ENCODE data around the gene IMP4. TPM values are rescaled to one million over a fixed set of nuclear protein-coding genes. Genes with fewer than 3 reads are reported as not detected.
"Not testable (repeated sequence)": the region's sequence is repeated elsewhere in the genome, so short reads cannot be mapped to it uniquely, and the experiment has no call there.

Gene IMP4
- total RNA-seq, 1 experiment from 2014 or later: 89.2 TPM

DNA sequence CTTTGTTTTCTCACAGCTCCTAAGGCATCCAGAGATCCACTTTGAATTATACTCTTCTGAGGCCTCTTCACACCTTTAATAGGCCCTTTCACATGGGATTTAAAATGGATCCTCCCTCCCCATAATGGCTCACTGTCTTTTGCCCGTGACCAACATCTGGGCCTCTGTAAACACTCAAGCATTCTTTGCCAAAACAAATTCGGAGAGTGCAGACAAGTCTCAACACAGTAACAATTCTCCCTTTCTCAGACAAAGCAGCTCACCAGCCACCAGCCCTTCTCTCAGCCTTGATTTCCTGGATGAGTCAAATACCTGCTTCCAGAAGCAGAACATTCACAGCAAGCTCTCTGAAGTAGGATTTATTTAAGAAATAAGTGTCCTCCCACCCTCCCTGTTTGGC lies 14.0 kb upstream of the IMP4 start:
- peaks cover 30% of the 10 kb centered on the region for H3K27me3 Mint-ChIP-seq (ENCODE audit: low read depth)
- ATAC-seq (no peak), DNase-seq (ENCODE audit: low spot score) (no peak)
- TF ChIP-seq GABPB1 (CRISPR knock-in tag; IDR thresholded peaks at IDR 0.05) (no peak), KAT7 (CRISPR knock-in tag; IDR thresholded peaks at IDR 0.05; ENCODE audit: borderline replicate concordance) (no peak), EMX1 (CRISPR knock-in tag; IDR thresholded peaks at IDR 0.05) (no peak), TEAD1 (CRISPR knock-in tag; IDR thresholded peaks at IDR 0.05) (no peak), ZBTB21 (CRISPR knock-in tag; IDR thresholded peaks at IDR 0.05; ENCODE audit: borderline replicate concordance) (no peak), IRF2 (CRISPR knock-in tag; IDR thresholded peaks at IDR 0.05; ENCODE audit: borderline replicate concordance, low read depth) (no peak), ETV6 (CRISPR knock-in tag; IDR thresholded peaks at IDR 0.05) (no peak), FOXK1 (CRISPR knock-in tag; IDR thresholded peaks at IDR 0.05) (no peak), ZNF138 (CRISPR knock-in tag; conservative IDR thresholded peaks at IDR 0.05) (no peak), NR3C1 (CRISPR knock-in tag; conservative IDR thresholded peaks at IDR 0.05; ENCODE audit: low read depth) (no peak)
- TF ChIP-seq, protein P1, sequence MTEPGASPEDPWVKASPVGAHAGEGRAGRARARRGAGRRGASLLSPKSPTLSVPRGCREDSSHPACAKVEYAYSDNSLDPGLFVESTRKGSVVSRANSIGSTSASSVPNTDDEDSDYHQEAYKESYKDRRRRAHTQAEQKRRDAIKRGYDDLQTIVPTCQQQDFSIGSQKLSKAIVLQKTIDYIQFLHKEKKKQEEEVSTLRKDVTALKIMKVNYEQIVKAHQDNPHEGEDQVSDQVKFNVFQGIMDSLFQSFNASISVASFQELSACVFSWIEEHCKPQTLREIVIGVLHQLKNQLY (CRISPR knock-in tag; IDR thresholded peaks at IDR 0.05): no peak
- TF ChIP-seq, protein P2, sequence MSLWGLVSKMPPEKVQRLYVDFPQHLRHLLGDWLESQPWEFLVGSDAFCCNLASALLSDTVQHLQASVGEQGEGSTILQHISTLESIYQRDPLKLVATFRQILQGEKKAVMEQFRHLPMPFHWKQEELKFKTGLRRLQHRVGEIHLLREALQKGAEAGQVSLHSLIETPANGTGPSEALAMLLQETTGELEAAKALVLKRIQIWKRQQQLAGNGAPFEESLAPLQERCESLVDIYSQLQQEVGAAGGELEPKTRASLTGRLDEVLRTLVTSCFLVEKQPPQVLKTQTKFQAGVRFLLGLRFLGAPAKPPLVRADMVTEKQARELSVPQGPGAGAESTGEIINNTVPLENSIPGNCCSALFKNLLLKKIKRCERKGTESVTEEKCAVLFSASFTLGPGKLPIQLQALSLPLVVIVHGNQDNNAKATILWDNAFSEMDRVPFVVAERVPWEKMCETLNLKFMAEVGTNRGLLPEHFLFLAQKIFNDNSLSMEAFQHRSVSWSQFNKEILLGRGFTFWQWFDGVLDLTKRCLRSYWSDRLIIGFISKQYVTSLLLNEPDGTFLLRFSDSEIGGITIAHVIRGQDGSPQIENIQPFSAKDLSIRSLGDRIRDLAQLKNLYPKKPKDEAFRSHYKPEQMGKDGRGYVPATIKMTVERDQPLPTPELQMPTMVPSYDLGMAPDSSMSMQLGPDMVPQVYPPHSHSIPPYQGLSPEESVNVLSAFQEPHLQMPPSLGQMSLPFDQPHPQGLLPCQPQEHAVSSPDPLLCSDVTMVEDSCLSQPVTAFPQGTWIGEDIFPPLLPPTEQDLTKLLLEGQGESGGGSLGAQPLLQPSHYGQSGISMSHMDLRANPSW (CRISPR knock-in tag; conservative IDR thresholded peaks at IDR 0.05; ENCODE audit: low read depth): no peak
- TF ChIP-seq, protein P3, sequence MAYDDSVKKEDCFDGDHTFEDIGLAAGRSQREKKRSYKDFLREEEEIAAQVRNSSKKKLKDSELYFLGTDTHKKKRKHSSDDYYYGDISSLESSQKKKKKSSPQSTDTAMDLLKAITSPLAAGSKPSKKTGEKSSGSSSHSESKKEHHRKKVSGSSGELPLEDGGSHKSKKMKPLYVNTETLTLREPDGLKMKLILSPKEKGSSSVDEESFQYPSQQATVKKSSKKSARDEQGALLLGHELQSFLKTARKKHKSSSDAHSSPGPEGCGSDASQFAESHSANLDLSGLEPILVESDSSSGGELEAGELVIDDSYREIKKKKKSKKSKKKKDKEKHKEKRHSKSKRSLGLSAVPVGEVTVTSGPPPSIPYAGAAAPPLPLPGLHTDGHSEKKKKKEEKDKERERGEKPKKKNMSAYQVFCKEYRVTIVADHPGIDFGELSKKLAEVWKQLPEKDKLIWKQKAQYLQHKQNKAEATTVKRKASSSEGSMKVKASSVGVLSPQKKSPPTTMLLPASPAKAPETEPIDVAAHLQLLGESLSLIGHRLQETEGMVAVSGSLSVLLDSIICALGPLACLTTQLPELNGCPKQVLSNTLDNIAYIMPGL (CRISPR knock-in tag; IDR thresholded peaks at IDR 0.05): no peak
- TF ChIP-seq, protein P4, sequence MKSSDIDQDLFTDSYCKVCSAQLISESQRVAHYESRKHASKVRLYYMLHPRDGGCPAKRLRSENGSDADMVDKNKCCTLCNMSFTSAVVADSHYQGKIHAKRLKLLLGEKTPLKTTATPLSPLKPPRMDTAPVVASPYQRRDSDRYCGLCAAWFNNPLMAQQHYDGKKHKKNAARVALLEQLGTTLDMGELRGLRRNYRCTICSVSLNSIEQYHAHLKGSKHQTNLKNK (CRISPR knock-in tag; IDR thresholded peaks at IDR 0.05): no peak
- H3K4me3 Mint-ChIP-seq: no peak overlapping the region
- H3K27ac Mint-ChIP-seq: no peak overlapping the region
- H3K36me3 Mint-ChIP-seq: no peaks in the 10 kb centered on the region
- ChIA-PET CTCF (interaction anchor here (1.0 to 3.1 kb wide), 2 partner anchors 14 to 40 kb away, joined by 4 to 24 read pairs; partner anchors contain the start of gene IMP4), POLR2A (no interaction called here)
- no peaks in the 10 kb centered on the region for H3K9me3 Mint-ChIP-seq
- peaks cover 11% of the 10 kb centered on the region for H3K4me1 Mint-ChIP-seq

DNA sequence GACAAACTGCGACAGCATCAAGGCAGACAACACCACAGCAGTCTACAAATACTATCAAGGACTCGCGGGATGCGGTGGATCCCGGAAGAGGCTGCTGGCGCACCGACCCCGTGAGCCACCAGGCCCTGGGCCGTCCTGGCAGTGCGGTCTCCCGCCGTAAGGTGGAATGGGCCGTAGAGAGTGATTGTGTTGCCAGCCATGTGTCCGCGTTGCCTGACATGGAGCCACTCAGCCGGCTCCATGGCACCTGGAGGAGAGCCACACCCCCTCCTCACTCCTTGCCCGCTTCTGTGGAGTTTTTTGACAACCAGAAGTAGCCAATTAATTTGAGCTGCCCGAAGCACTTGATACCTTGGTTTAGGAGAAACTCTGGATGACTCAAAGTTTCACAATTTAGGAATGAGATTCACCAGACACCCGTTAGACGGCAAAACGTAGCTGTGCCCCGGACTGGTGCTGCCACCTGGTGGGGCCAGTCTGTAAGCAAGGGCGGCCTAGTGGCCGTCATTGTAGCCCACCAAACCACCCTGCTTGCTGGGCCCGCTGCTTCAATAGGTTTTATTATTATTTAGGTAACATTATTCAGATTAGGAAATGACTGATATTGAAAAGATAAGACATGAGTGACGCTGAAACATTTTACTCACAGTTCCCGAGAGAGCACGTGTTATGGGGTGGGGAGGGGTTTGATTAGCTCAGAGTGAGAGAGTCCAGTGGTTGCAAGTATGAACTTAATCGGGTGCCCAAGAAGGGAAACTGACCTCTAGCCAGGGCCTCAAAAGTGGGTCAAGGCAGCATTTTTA lies 10.2 kb upstream of the IMP4 start:
- TF ChIP-seq, protein P5, sequence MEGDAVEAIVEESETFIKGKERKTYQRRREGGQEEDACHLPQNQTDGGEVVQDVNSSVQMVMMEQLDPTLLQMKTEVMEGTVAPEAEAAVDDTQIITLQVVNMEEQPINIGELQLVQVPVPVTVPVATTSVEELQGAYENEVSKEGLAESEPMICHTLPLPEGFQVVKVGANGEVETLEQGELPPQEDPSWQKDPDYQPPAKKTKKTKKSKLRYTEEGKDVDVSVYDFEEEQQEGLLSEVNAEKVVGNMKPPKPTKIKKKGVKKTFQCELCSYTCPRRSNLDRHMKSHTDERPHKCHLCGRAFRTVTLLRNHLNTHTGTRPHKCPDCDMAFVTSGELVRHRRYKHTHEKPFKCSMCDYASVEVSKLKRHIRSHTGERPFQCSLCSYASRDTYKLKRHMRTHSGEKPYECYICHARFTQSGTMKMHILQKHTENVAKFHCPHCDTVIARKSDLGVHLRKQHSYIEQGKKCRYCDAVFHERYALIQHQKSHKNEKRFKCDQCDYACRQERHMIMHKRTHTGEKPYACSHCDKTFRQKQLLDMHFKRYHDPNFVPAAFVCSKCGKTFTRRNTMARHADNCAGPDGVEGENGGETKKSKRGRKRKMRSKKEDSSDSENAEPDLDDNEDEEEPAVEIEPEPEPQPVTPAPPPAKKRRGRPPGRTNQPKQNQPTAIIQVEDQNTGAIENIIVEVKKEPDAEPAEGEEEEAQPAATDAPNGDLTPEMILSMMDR (IDR thresholded peaks at IDR 0.05): peak; percentile 89
- no peak for TF ChIP-seq CBFB (CRISPR knock-in tag; IDR thresholded peaks at IDR 0.05; ENCODE audit: low read depth)
- TF ChIP-seq IRF2 (CRISPR knock-in tag; IDR thresholded peaks at IDR 0.05; ENCODE audit: borderline replicate concordance, low read depth): no peak
- no peak for TF ChIP-seq TEAD4 (CRISPR knock-in tag; IDR thresholded peaks at IDR 0.05)
- TF ChIP-seq, protein P6, sequence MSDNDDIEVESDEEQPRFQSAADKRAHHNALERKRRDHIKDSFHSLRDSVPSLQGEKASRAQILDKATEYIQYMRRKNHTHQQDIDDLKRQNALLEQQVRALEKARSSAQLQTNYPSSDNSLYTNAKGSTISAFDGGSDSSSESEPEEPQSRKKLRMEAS (CRISPR knock-in tag; IDR thresholded peaks at IDR 0.05): peak; percentile 67; the same call in 1 of the 2 replicates
- no peak for TF ChIP-seq TEAD1 (CRISPR knock-in tag; IDR thresholded peaks at IDR 0.05)
- no peak for TF ChIP-seq NFATC4 (CRISPR knock-in tag; IDR thresholded peaks at IDR 0.05)
- ChIA-PET CTCF (interaction anchor here (0.6 to 4.4 kb wide), 12 partner anchors 10 to 397 kb away, joined by 3 to 65 read pairs (median 4); partner anchors contain the start of genes IMP4 and SMPD4), POLR2A (interaction anchor here (0.6 to 0.7 kb wide), 3 partner anchors 21 to 148 kb away, joined by 3 read pairs; no protein-coding TSS in a partner anchor)
- peak; percentile 83 for DNase-seq (ENCODE audit: low spot score)
- Mint-ChIP-seq H3K9me3 (0 out of 2 replicates have a peak, but pooled peaks cover 7% of the 10 kb centered on the region), H3K36me3 (no peaks in the 10 kb centered on the region), H3K4me1 (peaks cover 20% of the 10 kb centered on the region), H3K4me3 (peak overlapping the region; percentile 71), H3K27me3 (ENCODE audit: low read depth) (peaks cover 39% of the 10 kb centered on the region), H3K27ac (no peak overlapping the region)
- ATAC-seq: peak; percentile 71

DNA sequence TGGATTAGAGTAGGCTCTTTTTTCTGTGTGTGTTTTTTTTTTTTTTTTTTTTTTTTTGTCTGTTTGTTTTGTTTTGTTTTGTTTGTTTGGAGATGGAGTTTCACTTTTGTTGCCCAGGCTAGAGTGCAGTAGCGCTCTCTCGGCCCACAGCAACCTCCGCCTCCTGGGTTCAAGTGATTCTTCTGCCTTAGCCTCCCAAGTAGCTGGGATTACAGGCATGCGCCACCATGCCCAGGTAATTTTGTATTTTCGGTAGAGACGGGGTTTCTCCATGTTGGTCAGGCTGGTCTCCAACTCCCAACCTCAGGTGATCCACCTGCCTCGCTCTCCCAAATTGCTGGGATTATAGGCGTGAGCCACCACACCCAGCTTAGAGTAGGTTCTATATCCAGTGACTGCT lies 9.4 kb upstream of the IMP4 start:
- H3K27ac Mint-ChIP-seq; H3K36me3 Mint-ChIP-seq; ATAC-seq; H3K9me3 Mint-ChIP-seq; H3K4me3 Mint-ChIP-seq; DNase-seq (ENCODE audit: low spot score): not testable (repeated sequence)
- peaks cover 39% of the 10 kb centered on the region for H3K27me3 Mint-ChIP-seq (ENCODE audit: low read depth)
- POLR2A ChIA-PET: interaction anchor here (0.6 to 0.7 kb wide), 2 partner anchors 41 to 45 kb away, joined by 3 read pairs; no protein-coding TSS in a partner anchor
- H3K4me1 Mint-ChIP-seq: peaks cover 24% of the 10 kb centered on the region
- CTCF ChIA-PET: interaction anchor here (0.7 to 4.4 kb wide), 10 partner anchors 9 to 398 kb away, joined by 3 to 65 read pairs (median 4); partner anchors contain the start of genes IMP4 and SMPD4

All from WTC11 (cell line).